ENCODE results near the gene NKRF.

NKRF gene

DNA sequence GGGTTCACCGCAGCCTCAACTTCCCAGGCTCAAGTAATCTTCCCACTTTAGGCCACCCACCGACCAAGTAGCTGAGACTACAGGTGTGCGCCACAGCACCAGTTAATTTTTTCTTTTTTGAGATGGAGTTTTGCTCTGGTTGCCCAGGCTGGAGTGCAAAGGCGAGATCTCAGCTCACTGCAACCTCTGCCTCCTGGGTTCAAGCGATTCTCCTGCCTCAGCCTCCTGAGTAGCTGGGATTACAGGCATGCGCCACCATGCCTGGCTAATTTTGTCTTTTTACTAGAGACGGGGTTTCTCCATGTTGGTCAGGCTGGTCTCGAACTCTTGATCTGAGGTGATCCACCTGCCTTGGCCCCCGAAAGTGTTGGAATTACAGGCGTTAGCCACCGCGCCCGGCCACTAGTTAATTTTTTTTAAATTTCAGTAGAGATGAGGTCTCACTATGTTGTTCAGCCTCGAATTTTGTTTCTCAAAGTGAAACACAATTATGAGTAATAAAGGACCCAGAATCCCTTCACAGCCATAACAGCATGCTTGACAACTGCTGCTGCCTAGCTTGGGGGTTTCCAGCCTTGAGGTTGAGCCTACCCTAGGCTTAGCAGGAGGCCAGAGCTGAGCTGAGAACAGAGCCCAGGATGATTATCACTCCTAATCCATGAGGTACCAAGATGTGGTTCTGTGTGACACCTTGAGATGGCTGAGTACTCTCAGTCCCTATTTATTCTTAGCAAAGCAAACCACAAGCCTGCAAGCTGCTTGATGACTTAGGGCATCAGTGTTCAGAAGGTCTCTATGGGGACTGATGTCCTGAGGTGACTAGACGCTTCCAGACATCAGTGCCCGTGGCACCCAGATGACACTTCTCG, 41.6 kb upstream of the NKRF start:
- no peak overlapping the region for H3K18ac ChIP-seq (ENCODE audit: low read length)
- no peaks in the 10 kb centered on the region for H3K79me1 ChIP-seq (ENCODE audit: low read length)
- no peak overlapping the region for H3K4me3 ChIP-seq (ENCODE audit: low read depth, low read length)
- no peaks in the 10 kb centered on the region for H3K4me1 ChIP-seq (ENCODE audit: control insufficient read depth in 1 of 2, insufficient read depth in 2 of 2, low read length in 2 of 2)
- no peak overlapping the region for H3K4me2 ChIP-seq (ENCODE audit: low read length)
- H2AFZ ChIP-seq (ENCODE audit: insufficient read depth, low read length, poor library complexity) = no peak overlapping the region
- DNase-seq = no peak
- no peaks in the 10 kb centered on the region for H3K9me3 ChIP-seq (ENCODE audit: insufficient read depth, low read depth, low read length)
- no peak overlapping the region for H4K91ac ChIP-seq (ENCODE audit: low read depth, low read length)
- H3K79me2 ChIP-seq (ENCODE audit: control insufficient read depth, insufficient read depth, low read length, poor library complexity) = no peaks in the 10 kb centered on the region
- H3K23ac ChIP-seq (ENCODE audit: low read length) = no peak overlapping the region
- no peak overlapping the region for H3K27ac ChIP-seq (ENCODE audit: low read depth, low read length)
- H2BK12ac ChIP-seq (ENCODE audit: low read length) = no peak overlapping the region
- H2AK5ac ChIP-seq (ENCODE audit: low read length) = no peak overlapping the region
- no peak overlapping the region for H3K4ac ChIP-seq (ENCODE audit: low read depth, low read length)
- H3K27me3 ChIP-seq (ENCODE audit: insufficient read depth, low read length) = no peaks in the 10 kb centered on the region
- no peak overlapping the region for H3K9ac ChIP-seq (ENCODE audit: low read length)
- H3K36me3 ChIP-seq (ENCODE audit: control insufficient read depth in 1 of 2, insufficient read depth in 2 of 2, low read length in 2 of 2) = peaks cover 27 to 37% of the 10 kb centered on the region in 2 experiments
- no peak overlapping the region for H4K8ac ChIP-seq (ENCODE audit: low read depth, low read length)
- no peak overlapping the region for H2BK5ac ChIP-seq (ENCODE audit: low read depth, low read length, poor library complexity)
- H4K12ac ChIP-seq (ENCODE audit: low read depth, low read length) = no peak overlapping the region
- WGBS (ENCODE audit: extremely low coverage, insufficient coverage, insufficient read length) = no CpG with 5 or more reads among the region's 17 CpGs
- H2BK120ac ChIP-seq (ENCODE audit: insufficient read depth, low read length, poor library complexity) = no peak overlapping the region
- no peak overlapping the region for H3K14ac ChIP-seq (ENCODE audit: low read length)

GRCh38 chrX:119647089-119647488, 40.9 kb upstream of the NKRF start:
- Histone ChIP-seq H2AK5ac (ENCODE audit: low read length) (no peak overlapping the region), H3K18ac (ENCODE audit: low read length) (no peak overlapping the region), H3K36me3 (ENCODE audit: control insufficient read depth in 1 of 2, insufficient read depth in 2 of 2, low read length in 2 of 2) (peaks cover 24 to 34% of the 10 kb centered on the region in 2 experiments), H4K91ac (ENCODE audit: low read depth, low read length) (no peak overlapping the region), H4K8ac (ENCODE audit: low read depth, low read length) (no peak overlapping the region), H2BK12ac (ENCODE audit: low read length) (no peak overlapping the region), H2BK120ac (ENCODE audit: insufficient read depth, low read length, poor library complexity) (no peak overlapping the region), H3K9ac (ENCODE audit: low read length) (no peak overlapping the region), H2AFZ (ENCODE audit: insufficient read depth, low read length, poor library complexity) (no peak overlapping the region), H3K9me3 (ENCODE audit: insufficient read depth, low read depth, low read length) (no peaks in the 10 kb centered on the region), H2BK5ac (ENCODE audit: low read depth, low read length, poor library complexity) (no peak overlapping the region), H3K4me2 (ENCODE audit: low read length) (no peak overlapping the region), H3K27ac (ENCODE audit: low read depth, low read length) (no peak overlapping the region), H3K27me3 (ENCODE audit: insufficient read depth, low read length) (no peaks in the 10 kb centered on the region), H3K4ac (ENCODE audit: low read depth, low read length) (no peak overlapping the region), H3K4me1 (ENCODE audit: control insufficient read depth in 1 of 2, insufficient read depth in 2 of 2, low read length in 2 of 2) (no peaks in the 10 kb centered on the region), H3K23ac (ENCODE audit: low read length) (no peak overlapping the region), H3K14ac (ENCODE audit: low read length) (no peak overlapping the region), H4K12ac (ENCODE audit: low read depth, low read length) (no peak overlapping the region), H3K4me3 (ENCODE audit: low read depth, low read length) (no peak overlapping the region), H3K79me2 (ENCODE audit: control insufficient read depth, insufficient read depth, low read length, poor library complexity) (no peaks in the 10 kb centered on the region), H3K79me1 (ENCODE audit: low read length) (no peaks in the 10 kb centered on the region)
- DNase-seq = no peak
- no CpG with 5 or more reads among the region's 2 CpGs for WGBS (ENCODE audit: extremely low coverage, insufficient coverage, insufficient read length)

- Histone ChIP-seq H3K4ac (ENCODE audit: low read depth, low read length) (no peak overlapping the region), H3K4me1 (ENCODE audit: control insufficient read depth in 1 of 2, insufficient read depth in 2 of 2, low read length in 2 of 2) (no peaks in the 10 kb centered on the region), H4K91ac (ENCODE audit: low read depth, low read length) (no peak overlapping the region), H3K79me1 (ENCODE audit: low read length) (no peaks in the 10 kb centered on the region), H3K14ac (ENCODE audit: low read length) (no peak overlapping the region), H3K27ac (ENCODE audit: low read depth, low read length) (no peak overlapping the region), H3K4me3 (ENCODE audit: low read depth, low read length) (no peak overlapping the region), H2BK5ac (ENCODE audit: low read depth, low read length, poor library complexity) (no peak overlapping the region), H3K4me2 (ENCODE audit: low read length) (no peak overlapping the region), H4K8ac (ENCODE audit: low read depth, low read length) (no peak overlapping the region), H2AFZ (ENCODE audit: insufficient read depth, low read length, poor library complexity) (no peak overlapping the region), H2BK120ac (ENCODE audit: insufficient read depth, low read length, poor library complexity) (no peak overlapping the region), H3K18ac (ENCODE audit: low read length) (no peak overlapping the region), H3K9me3 (ENCODE audit: insufficient read depth, low read depth, low read length) (no peaks in the 10 kb centered on the region), H3K27me3 (ENCODE audit: insufficient read depth, low read length) (no peaks in the 10 kb centered on the region), H2BK12ac (ENCODE audit: low read length) (no peak overlapping the region), H4K12ac (ENCODE audit: low read depth, low read length) (no peak overlapping the region), H3K9ac (ENCODE audit: low read length) (no peak overlapping the region), H3K23ac (ENCODE audit: low read length) (no peak overlapping the region), H3K79me2 (ENCODE audit: control insufficient read depth, insufficient read depth, low read length, poor library complexity) (no peaks in the 10 kb centered on the region), H3K36me3 (ENCODE audit: control insufficient read depth in 1 of 2, insufficient read depth in 2 of 2, low read length in 2 of 2) (peaks cover 22 to 34% of the 10 kb centered on the region in 2 experiments), H2AK5ac (ENCODE audit: low read length) (no peak overlapping the region)
- no CpG with 5 or more reads among the region's 4 CpGs for WGBS (ENCODE audit: extremely low coverage, insufficient coverage, insufficient read length)
- no peak for DNase-seq
Observed at GRCh38 chrX:119646515-119646914, 40.3 kb upstream of the NKRF start.

DNA sequence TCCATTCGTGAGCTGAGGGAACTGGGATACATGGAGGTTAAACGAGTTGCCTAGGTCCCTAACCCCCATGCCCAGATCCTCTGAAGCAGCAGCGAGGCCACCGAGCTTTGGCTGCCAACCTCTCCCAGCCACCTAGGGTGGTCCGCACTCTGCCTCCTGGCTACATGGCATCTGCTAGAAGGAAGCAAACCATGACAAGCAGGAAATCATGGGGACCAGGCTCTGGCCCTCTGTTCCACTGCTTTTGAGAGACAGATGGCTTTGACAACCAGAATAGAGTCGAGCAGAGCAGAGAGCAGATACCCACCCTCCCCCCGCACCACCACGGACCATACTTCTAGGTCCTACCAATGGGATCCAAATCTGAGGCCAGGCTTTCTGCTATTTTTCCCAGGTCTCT, 37.5 kb upstream of the NKRF start:
- no peak overlapping the region for H3K4me3 ChIP-seq (ENCODE audit: low read depth, low read length)
- no peak overlapping the region for H3K9ac ChIP-seq (ENCODE audit: low read length)
- H2BK12ac ChIP-seq (ENCODE audit: low read length) = no peak overlapping the region
- H4K91ac ChIP-seq (ENCODE audit: low read depth, low read length) = no peak overlapping the region
- no peak for DNase-seq
- H3K4ac ChIP-seq (ENCODE audit: low read depth, low read length) = no peak overlapping the region
- H3K27me3 ChIP-seq (ENCODE audit: insufficient read depth, low read length) = no peaks in the 10 kb centered on the region
- H2AK5ac ChIP-seq (ENCODE audit: low read length) = no peak overlapping the region
- H2AFZ ChIP-seq (ENCODE audit: insufficient read depth, low read length, poor library complexity) = no peak overlapping the region
- no peak overlapping the region for H3K4me2 ChIP-seq (ENCODE audit: low read length)
- no peaks in the 10 kb centered on the region for H3K9me3 ChIP-seq (ENCODE audit: insufficient read depth, low read depth, low read length)
- no peaks in the 10 kb centered on the region for H3K4me1 ChIP-seq (ENCODE audit: control insufficient read depth in 1 of 2, insufficient read depth in 2 of 2, low read length in 2 of 2)
- H4K8ac ChIP-seq (ENCODE audit: low read depth, low read length) = no peak overlapping the region
- no peak overlapping the region for H3K23ac ChIP-seq (ENCODE audit: low read length)
- WGBS (ENCODE audit: extremely low coverage, insufficient coverage, insufficient read length) = no CpG with 5 or more reads among the region's 8 CpGs
- no peaks in the 10 kb centered on the region for H3K79me2 ChIP-seq (ENCODE audit: control insufficient read depth, insufficient read depth, low read length, poor library complexity)
- H3K36me3 ChIP-seq (ENCODE audit: control insufficient read depth in 1 of 2, insufficient read depth in 2 of 2, low read length in 2 of 2) = peaks cover 21 to 36% of the 10 kb centered on the region in 2 experiments
- H2BK120ac ChIP-seq (ENCODE audit: insufficient read depth, low read length, poor library complexity) = no peak overlapping the region
- no peak overlapping the region for H3K18ac ChIP-seq (ENCODE audit: low read length)
- H3K27ac ChIP-seq (ENCODE audit: low read depth, low read length) = no peak overlapping the region
- H3K79me1 ChIP-seq (ENCODE audit: low read length) = no peaks in the 10 kb centered on the region
- H4K12ac ChIP-seq (ENCODE audit: low read depth, low read length) = no peak overlapping the region
- no peak overlapping the region for H3K14ac ChIP-seq (ENCODE audit: low read length)
- H2BK5ac ChIP-seq (ENCODE audit: low read depth, low read length, poor library complexity) = no peak overlapping the region
